Loucy (cell line): ENCODE data around the gene PRKAB1.
A peak's percentile ranks its signal among the peaks of the same experiment; 100 is the strongest.

Source experiments
- H2AFZ ChIP-seq: fragments of 200-600 bp; sonication (generic); 2 replicates; pipeline ENCODE4 v1.6.0; 2016; ENCODE audit warnings: antibody characterized with exemption, mild to moderate bottlenecking, low read length, moderate library complexity
- H3F3A ChIP-seq: fragments of 200-600 bp; 2 replicates; pipeline ENCODE4 v1.6.0; 2016; ENCODE audit warnings: antibody characterized with exemption, low read depth, mild to moderate bottlenecking
- H3K27me3 ChIP-seq: fragments of 200-600 bp; sonication (generic); 2 replicates; pipeline ENCODE4 v1.6.1; 2014; ENCODE audit warnings: low read length, mild to moderate bottlenecking; ENCODE audit not compliant: insufficient read depth, poor library complexity, severe bottlenecking
- H3K36me3 ChIP-seq: fragments of 200-600 bp; sonication (generic); 2 replicates; pipeline ENCODE4 v1.6.1; 2016; ENCODE audit warnings: low read length; ENCODE audit not compliant: insufficient read depth
- H3K4me1 ChIP-seq: fragments of 200-600 bp; sonication (generic); 2 replicates; pipeline ENCODE4 v1.5.1; 2014; ENCODE audit warnings: low read length, mild to moderate bottlenecking; ENCODE audit not compliant: insufficient read depth, poor library complexity, severe bottlenecking
- H3K4me2 ChIP-seq: fragments of 200-600 bp; sonication (generic); 2 replicates; pipeline ENCODE4 v1.6.0; 2014; ENCODE audit warnings: antibody characterized with exemption, low read length, low read depth, mild to moderate bottlenecking; ENCODE audit not compliant: poor library complexity, severe bottlenecking
- H3K4me3 ChIP-seq: fragments of 200-600 bp; sonication (generic); 2 replicates; pipeline ENCODE4 v1.5.1; 2014; ENCODE audit warnings: low read length, mild to moderate bottlenecking, mixed read lengths; ENCODE audit not compliant: poor library complexity, severe bottlenecking
- H3K79me2 ChIP-seq: fragments of 200-600 bp; sonication (generic); 2 replicates; pipeline ENCODE4 v1.6.1; 2014; ENCODE audit warnings: low read length; ENCODE audit not compliant: insufficient read depth
- H3K9ac ChIP-seq: fragments of 200-600 bp; sonication (generic); 2 replicates; pipeline ENCODE4 v1.6.0; 2014; ENCODE audit warnings: mild to moderate bottlenecking, low read depth, low read length, moderate library complexity; ENCODE audit not compliant: poor library complexity, severe bottlenecking
- H3K9me2 ChIP-seq: fragments of 200-600 bp; sonication (generic); replicated peaks from 2 replicates; pipeline ENCODE4 v1.6.1; 2016; ENCODE audit warnings: low read depth, low read length, mixed read lengths
- H3K9me3 ChIP-seq: fragments of 200-600 bp; sonication (generic); 2 replicates; pipeline ENCODE4 v1.6.1; 2014; ENCODE audit warnings: mild to moderate bottlenecking, antibody characterized with exemption, low read length, low read depth; ENCODE audit not compliant: insufficient read depth
- H4K20me1 ChIP-seq: fragments of 200-600 bp; sonication (generic); 2 replicates; pipeline ENCODE4 v1.6.0; 2014; ENCODE audit warnings: antibody characterized with exemption, low read length, mild to moderate bottlenecking; ENCODE audit not compliant: insufficient read depth, poor library complexity, severe bottlenecking
- EZH2phosphoT487 ChIP-seq: fragments of 200-600 bp; IDR thresholded peaks from 2 replicates; pipeline ENCODE4 v1.6.1; 2018; ENCODE audit warnings: antibody characterized with exemption, mild to moderate bottlenecking, moderate library complexity, borderline replicate concordance
- TF ChIP-seq, protein P1 (sequence below): fragments of 200-600 bp; sonication (generic); conservative IDR thresholded peaks from 2 replicates; pipeline ENCODE4 v1.5.1; 2014; ENCODE audit warnings: mild to moderate bottlenecking, antibody characterized with exemption, low read length

The PRKAB1 gene

DNA sequence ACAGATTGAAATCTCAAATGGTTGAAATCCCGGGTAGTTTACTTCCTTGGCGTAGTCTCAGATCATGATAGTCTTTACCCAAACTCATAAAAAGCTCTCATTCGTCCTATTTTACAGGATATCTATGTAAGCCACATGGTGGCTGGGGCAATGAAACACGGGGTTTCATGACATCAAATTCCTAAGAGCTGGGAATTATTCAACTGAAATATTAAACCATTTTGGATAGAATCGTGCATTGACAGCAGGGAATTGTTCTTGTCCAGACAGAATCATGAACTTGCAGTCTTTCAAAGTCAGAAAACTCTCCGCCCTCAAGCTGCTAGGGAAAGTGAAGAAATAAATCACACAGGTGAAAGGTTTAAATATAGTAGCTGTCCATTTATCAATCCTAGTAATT is 33.2 kb upstream of the PRKAB1 start:
- H3K27me3 ChIP-seq, result no peaks in the 10 kb centered on the region
- TF ChIP-seq, protein P1, sequence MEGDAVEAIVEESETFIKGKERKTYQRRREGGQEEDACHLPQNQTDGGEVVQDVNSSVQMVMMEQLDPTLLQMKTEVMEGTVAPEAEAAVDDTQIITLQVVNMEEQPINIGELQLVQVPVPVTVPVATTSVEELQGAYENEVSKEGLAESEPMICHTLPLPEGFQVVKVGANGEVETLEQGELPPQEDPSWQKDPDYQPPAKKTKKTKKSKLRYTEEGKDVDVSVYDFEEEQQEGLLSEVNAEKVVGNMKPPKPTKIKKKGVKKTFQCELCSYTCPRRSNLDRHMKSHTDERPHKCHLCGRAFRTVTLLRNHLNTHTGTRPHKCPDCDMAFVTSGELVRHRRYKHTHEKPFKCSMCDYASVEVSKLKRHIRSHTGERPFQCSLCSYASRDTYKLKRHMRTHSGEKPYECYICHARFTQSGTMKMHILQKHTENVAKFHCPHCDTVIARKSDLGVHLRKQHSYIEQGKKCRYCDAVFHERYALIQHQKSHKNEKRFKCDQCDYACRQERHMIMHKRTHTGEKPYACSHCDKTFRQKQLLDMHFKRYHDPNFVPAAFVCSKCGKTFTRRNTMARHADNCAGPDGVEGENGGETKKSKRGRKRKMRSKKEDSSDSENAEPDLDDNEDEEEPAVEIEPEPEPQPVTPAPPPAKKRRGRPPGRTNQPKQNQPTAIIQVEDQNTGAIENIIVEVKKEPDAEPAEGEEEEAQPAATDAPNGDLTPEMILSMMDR, result no peak
- TF ChIP-seq EZH2phosphoT487, result no peak
- no peak overlapping the region for H3K9ac ChIP-seq

DNA sequence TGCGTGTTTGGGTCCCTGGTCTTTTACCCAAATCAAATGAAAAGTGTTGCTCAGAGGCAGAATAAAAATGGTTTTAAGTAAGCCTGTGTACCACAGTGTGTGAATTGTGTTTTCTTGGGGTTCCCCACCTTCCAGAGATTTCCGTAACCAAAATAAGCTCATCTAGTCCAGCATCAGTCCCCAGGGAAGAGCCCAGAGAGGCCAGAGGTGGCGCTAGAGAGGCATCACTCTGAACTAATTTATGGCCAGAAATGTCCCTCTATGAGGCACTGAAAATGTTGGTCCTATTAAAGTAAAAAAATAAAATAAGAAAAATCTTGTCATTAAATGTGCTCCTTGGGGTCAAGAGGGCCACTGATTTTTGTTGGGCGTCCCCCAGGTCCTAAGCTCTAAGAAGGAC is 24.9 kb upstream of the PRKAB1 start:
- H3K9ac ChIP-seq, result no peak overlapping the region
- H3F3A ChIP-seq, result no peaks in the 10 kb centered on the region
- no peaks in the 10 kb centered on the region for H3K4me1 ChIP-seq
- H3K9me2 ChIP-seq, result no peaks in the 10 kb centered on the region
- H3K4me3 ChIP-seq, result no peak overlapping the region
- no peaks in the 10 kb centered on the region for H3K79me2 ChIP-seq
- H3K4me2 ChIP-seq, result no peak overlapping the region
- H2AFZ ChIP-seq, result no peak overlapping the region
- H3K27me3 ChIP-seq, result no peaks in the 10 kb centered on the region
- no peaks in the 10 kb centered on the region for H3K36me3 ChIP-seq
- no peak for TF ChIP-seq EZH2phosphoT487
- TF ChIP-seq, protein P1, result peak; percentile 66
- no peaks in the 10 kb centered on the region for H3K9me3 ChIP-seq
- H4K20me1 ChIP-seq, result no peaks in the 10 kb centered on the region

More for the DNA sequence above, 33.2 kb upstream of the PRKAB1 start:
- Histone ChIP-seq H3K79me2 (no peaks in the 10 kb centered on the region), H2AFZ (no peak overlapping the region), H3K9me2 (no peaks in the 10 kb centered on the region), H3K36me3 (no peaks in the 10 kb centered on the region), H3K4me3 (no peak overlapping the region), H3K4me1 (no peaks in the 10 kb centered on the region), H4K20me1 (no peaks in the 10 kb centered on the region), H3K4me2 (no peak overlapping the region), H3F3A (no peaks in the 10 kb centered on the region), H3K9me3 (no peaks in the 10 kb centered on the region)

DNA sequence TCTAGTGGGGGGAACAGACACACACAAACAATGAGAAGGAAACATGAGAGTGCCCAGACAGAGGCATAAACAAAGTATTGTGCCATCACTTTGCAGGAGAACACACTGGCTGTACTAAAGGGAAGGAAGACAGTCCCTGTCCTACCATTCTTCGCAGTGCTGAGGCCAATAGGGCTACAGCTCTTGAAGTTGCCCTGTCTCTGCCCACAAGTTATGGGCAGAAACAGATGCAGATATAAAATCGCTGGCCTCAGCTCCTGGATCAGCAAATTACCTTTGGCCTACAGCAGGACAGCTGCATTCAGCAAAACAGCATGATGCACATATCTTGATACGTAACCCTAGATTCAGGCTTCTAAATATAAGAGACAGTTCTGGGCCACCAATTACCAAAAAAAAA is 23.0 kb upstream of the PRKAB1 start:
- no peak overlapping the region for H3K4me3 ChIP-seq
- no peaks in the 10 kb centered on the region for H3K79me2 ChIP-seq
- no peak overlapping the region for H3K4me2 ChIP-seq
- H3K9me2 ChIP-seq, result no peaks in the 10 kb centered on the region
- no peaks in the 10 kb centered on the region for H4K20me1 ChIP-seq
- H3K4me1 ChIP-seq, result no peaks in the 10 kb centered on the region
- no peaks in the 10 kb centered on the region for H3F3A ChIP-seq
- H3K36me3 ChIP-seq, result no peaks in the 10 kb centered on the region
- no peak overlapping the region for H3K9ac ChIP-seq
- H2AFZ ChIP-seq, result no peak overlapping the region
- H3K9me3 ChIP-seq, result no peaks in the 10 kb centered on the region
- TF ChIP-seq, protein P1, result no peak
- no peak for TF ChIP-seq EZH2phosphoT487
- no peaks in the 10 kb centered on the region for H3K27me3 ChIP-seq
